K562 (cell line): ENCODE measurements around the gene BCKDHB.

Experiments
- CBX8 ChIP-seq: fragments of 200-600 bp; sonication (generic); IDR thresholded peaks from 2 replicates; pipeline ENCODE4 v1.6.1; 2012; ENCODE audit warnings: borderline replicate concordance, mixed run types, low read depth, mild to moderate bottlenecking, moderate library complexity, mixed read lengths, low read length, control low read depth, inconsistent platforms; ENCODE audit not compliant: poor library complexity, severe bottlenecking; ENCODE audit errors: extremely low read depth
- CC2D1A ChIP-seq: fragments of 450-650 bp; IDR thresholded peaks from 2 replicates; pipeline ENCODE4 v1.6.1; 2017; ENCODE audit warnings: mild to moderate bottlenecking
- JUND ChIP-seq, 2 experiments: IDR thresholded peaks; 2 replicates in 1 of 2; 3 replicates in 1 of 2; pipeline ENCODE4 v1.6.1; 2011; ENCODE audit warnings: borderline replicate concordance in 2 of 2, low read depth in 2 of 2, low read length in 2 of 2, improper control_type of control experiment in 1 of 2, missing biosample characterization in 1 of 2, missing genetic modification characterization in 1 of 2, missing genetic modification reagents in 1 of 2
- NR3C1 ChIP-seq: sonication (generic); formaldehyde crosslinking; IDR thresholded peaks from 2 replicates; pipeline ENCODE4 v1.8.1; 2022; ENCODE audit warnings: missing genetic modification reagents
- PCBP1 ChIP-seq: fragments of 200-400 bp; formaldehyde crosslinking; IDR thresholded peaks from 2 replicates; pipeline ENCODE4 v1.6.1; 2018; ENCODE audit warnings: mild to moderate bottlenecking, low read depth, low read length; ENCODE audit not compliant: poor library complexity, severe bottlenecking
- POLR2A ChIP-seq: fragments of 450-650 bp; conservative IDR thresholded peaks from 2 replicates; pipeline ENCODE4 v1.6.1; 2016
- SIN3A ChIP-seq, 2 experiments: fragments of 150-350 bp in 1 of 2; IDR thresholded peaks; 2 replicates each; pipeline ENCODE4 v1.6.1; 2011 to 2016; ENCODE audit warnings: borderline replicate concordance in 2 of 2, low read depth in 2 of 2, low read length in 2 of 2, mild to moderate bottlenecking in 2 of 2, moderate library complexity in 2 of 2; ENCODE audit not compliant: control insufficient read depth in 1 of 2
- SPI1 ChIP-seq: IDR thresholded peaks from 2 replicates; pipeline ENCODE4 v1.6.1; 2011; ENCODE audit warnings: low read depth, low read length, control low read depth, borderline replicate concordance
- ZNF232 ChIP-seq: sonication (generic); formaldehyde crosslinking; IDR thresholded peaks from 2 replicates; pipeline ENCODE4 v1.8.0; 2022; ENCODE audit warnings: mild to moderate bottlenecking, missing genetic modification reagents
- ZNF253 ChIP-seq: fragments of 250-450 bp; sonication (Bioruptor Pico); conservative IDR thresholded peaks from 2 replicates; pipeline ENCODE4 v1.6.1; 2021; ENCODE audit warnings: mild to moderate bottlenecking
- TF ChIP-seq, protein P1 (sequence below), 3 experiments: IDR thresholded peaks in 2 of 3; conservative IDR thresholded peaks in 1 of 3; 2 replicates each; pipeline ENCODE4 v1.5.1; 2011 to 2012; ENCODE audit warnings: low read length in 3 of 3, mild to moderate bottlenecking in 3 of 3, control low read depth in 2 of 3, improper control_type of control experiment in 1 of 3, inconsistent platforms in 1 of 3, low read depth in 1 of 3, mixed read lengths in 1 of 3, moderate library complexity in 1 of 3; ENCODE audit not compliant: insufficient read depth in 2 of 3
- TF ChIP-seq, protein P2 (sequence below): sonication (generic); formaldehyde crosslinking; IDR thresholded peaks from 2 replicates; pipeline ENCODE4 v1.9.0; 2022; ENCODE audit warnings: mild to moderate bottlenecking, missing genetic modification reagents
- TF ChIP-seq, protein P3 (sequence below), 2 experiments: fragments of 450-650 bp in 1 of 2; sonication (generic) in 1 of 2; formaldehyde crosslinking; conservative IDR thresholded peaks; 2 replicates each; pipeline versions ENCODE4 v1.4.0 to v1.8.1; 2020 to 2022; ENCODE audit warnings: mild to moderate bottlenecking in 1 of 2, missing genetic modification reagents in 1 of 2

DNA sequence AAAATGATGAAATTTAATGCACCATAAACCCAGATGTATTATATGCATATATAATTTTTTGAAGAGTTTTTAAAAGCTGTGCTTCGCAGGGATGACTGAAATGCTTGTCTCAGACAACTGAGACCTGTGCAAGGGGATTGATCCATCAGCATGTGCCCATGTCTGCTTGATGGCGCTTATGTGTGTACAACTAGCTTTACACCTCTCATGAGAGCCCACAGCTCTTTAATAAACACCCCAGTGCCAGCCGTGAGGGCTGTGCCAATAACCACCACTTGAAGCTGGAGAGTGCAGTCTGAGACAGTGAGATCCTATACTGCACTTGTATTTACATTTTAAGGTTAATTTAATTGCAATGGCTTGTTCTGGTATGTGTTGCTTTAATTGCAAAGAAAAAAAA lies 225.5 kb downstream of the BCKDHB start:
- TF ChIP-seq, protein P1, sequence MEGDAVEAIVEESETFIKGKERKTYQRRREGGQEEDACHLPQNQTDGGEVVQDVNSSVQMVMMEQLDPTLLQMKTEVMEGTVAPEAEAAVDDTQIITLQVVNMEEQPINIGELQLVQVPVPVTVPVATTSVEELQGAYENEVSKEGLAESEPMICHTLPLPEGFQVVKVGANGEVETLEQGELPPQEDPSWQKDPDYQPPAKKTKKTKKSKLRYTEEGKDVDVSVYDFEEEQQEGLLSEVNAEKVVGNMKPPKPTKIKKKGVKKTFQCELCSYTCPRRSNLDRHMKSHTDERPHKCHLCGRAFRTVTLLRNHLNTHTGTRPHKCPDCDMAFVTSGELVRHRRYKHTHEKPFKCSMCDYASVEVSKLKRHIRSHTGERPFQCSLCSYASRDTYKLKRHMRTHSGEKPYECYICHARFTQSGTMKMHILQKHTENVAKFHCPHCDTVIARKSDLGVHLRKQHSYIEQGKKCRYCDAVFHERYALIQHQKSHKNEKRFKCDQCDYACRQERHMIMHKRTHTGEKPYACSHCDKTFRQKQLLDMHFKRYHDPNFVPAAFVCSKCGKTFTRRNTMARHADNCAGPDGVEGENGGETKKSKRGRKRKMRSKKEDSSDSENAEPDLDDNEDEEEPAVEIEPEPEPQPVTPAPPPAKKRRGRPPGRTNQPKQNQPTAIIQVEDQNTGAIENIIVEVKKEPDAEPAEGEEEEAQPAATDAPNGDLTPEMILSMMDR (IDR thresholded peaks at IDR 0.05 in 2 of 3, conservative IDR thresholded peaks at IDR 0.05 in 1 of 3; ENCODE audit: insufficient read depth in 2 of 3, low read depth in 1 of 3, low read length in 3 of 3): no peak
- TF ChIP-seq PCBP1 (no peak), POLR2A (no peak), SIN3A (IDR thresholded peaks at IDR 0.05; ENCODE audit: borderline replicate concordance in 2 of 2, control insufficient read depth in 1 of 2, low read depth in 2 of 2, low read length in 2 of 2) (no peak), ZNF232 (no peak), ZNF253 (CRISPR knock-in tag) (no peak), NR3C1 (CRISPR knock-in tag) (no peak), CBX8 (no peak), JUND (IDR thresholded peaks at IDR 0.05; ENCODE audit: borderline replicate concordance, low read depth, low read length) (no peak), JUND (tag; IDR thresholded peaks at IDR 0.05; ENCODE audit: borderline replicate concordance, low read depth, low read length) (no peak), SPI1 (no peak), CC2D1A (no peak)
- TF ChIP-seq, protein P2, sequence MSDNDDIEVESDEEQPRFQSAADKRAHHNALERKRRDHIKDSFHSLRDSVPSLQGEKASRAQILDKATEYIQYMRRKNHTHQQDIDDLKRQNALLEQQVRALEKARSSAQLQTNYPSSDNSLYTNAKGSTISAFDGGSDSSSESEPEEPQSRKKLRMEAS (CRISPR knock-in tag): no peak
- TF ChIP-seq, protein P3, sequence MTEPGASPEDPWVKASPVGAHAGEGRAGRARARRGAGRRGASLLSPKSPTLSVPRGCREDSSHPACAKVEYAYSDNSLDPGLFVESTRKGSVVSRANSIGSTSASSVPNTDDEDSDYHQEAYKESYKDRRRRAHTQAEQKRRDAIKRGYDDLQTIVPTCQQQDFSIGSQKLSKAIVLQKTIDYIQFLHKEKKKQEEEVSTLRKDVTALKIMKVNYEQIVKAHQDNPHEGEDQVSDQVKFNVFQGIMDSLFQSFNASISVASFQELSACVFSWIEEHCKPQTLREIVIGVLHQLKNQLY (CRISPR knock-in tag; conservative IDR thresholded peaks at IDR 0.05): no peak
